BLaER1 treated with 17β-estradiol and CSF1 and Interleukin-3, amounts not matched to agents 10 nM and 100 nM (cell line): ENCODE measurements around the gene FKBP5.

Experiments used
- H3K27ac ChIP-seq, 11 experiments: shearing (Covaris generic); formaldehyde crosslinking; 2 replicates each; pipeline ENCODE4 v1.8.1; 2022
- H3K27me3 ChIP-seq, 11 experiments: shearing (Covaris generic); formaldehyde crosslinking; 2 replicates each; pipeline ENCODE4 v1.8.1; 2022
- H3K36me3 ChIP-seq, 11 experiments: shearing (Covaris generic); formaldehyde crosslinking; 2 replicates each; pipeline ENCODE4 v1.8.1; 2022
- H3K4me1 ChIP-seq, 10 experiments: shearing (Covaris generic); formaldehyde crosslinking; 2 replicates each; pipeline ENCODE4 v1.8.1; 2022
- H3K4me2 ChIP-seq, 11 experiments: shearing (Covaris generic); formaldehyde crosslinking; 2 replicates each; pipeline ENCODE4 v1.8.1; 2022
- H3K4me3 ChIP-seq, 10 experiments: shearing (Covaris generic); formaldehyde crosslinking; 2 replicates each; pipeline ENCODE4 v1.8.1; 2022
- H3K9ac ChIP-seq, 11 experiments: shearing (Covaris generic); formaldehyde crosslinking; 2 replicates each; pipeline ENCODE4 v1.8.1; 2022
- H3K9me3 ChIP-seq, 11 experiments: shearing (Covaris generic); formaldehyde crosslinking; replicated peaks in 1 of 11; 2 replicates each; pipeline ENCODE4 v1.8.1; 2022
- H4K20me1 ChIP-seq, 11 experiments: shearing (Covaris generic); formaldehyde crosslinking; 2 replicates each; pipeline ENCODE4 v1.8.1; 2022
- Cebpa-rat ChIP-seq, 11 experiments: shearing (Covaris generic); IDR thresholded peaks; 2 replicates each; pipeline ENCODE4 v1.8.1; 2022

The FKBP5 gene

DNA sequence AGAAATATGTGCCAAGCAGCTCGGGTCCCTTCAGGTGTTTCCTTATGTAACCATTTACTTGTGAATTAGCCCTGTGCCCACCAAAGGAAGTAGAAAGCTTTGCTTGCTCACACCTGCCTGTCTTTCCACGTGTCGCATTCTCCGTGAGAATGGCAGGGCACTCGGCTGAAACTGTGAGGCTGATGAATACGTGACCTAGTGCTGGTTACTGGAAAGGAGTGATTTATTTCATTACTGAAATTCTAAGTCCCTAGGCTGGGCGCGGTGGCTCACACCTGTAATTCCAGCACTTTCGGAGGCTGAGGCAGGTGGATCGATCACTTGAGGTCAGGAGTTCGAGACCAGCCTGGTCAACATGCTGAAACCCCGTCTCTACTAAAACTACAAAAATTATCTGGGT, 130.1 kb downstream of the FKBP5 start:
- peaks cover 5 to 51% (median 34%) of the 10 kb centered on the region in 10 experiments; a peak in 17 of 20 replicates for H3K4me1 ChIP-seq
- no peak overlapping the region for H3K27ac ChIP-seq
- H4K20me1 ChIP-seq, result no peaks in the 10 kb centered on the region
- no peaks in the 10 kb centered on the region; a peak in 1 of 22 replicates for H3K27me3 ChIP-seq
- TF ChIP-seq Cebpa-rat (IDR thresholded peaks at IDR 0.05), result no peak
- no peaks in the 10 kb centered on the region for H3K36me3 ChIP-seq
- H3K9me3 ChIP-seq, result no peaks in the 10 kb centered on the region
- H3K9ac ChIP-seq, result no peak overlapping the region
- H3K4me3 ChIP-seq, result no peak overlapping the region
- H3K4me2 ChIP-seq, result peak overlapping the region in 7 of 11 experiments; percentile 44 to 84 (median 71); a peak in 12 of 22 replicates

DNA sequence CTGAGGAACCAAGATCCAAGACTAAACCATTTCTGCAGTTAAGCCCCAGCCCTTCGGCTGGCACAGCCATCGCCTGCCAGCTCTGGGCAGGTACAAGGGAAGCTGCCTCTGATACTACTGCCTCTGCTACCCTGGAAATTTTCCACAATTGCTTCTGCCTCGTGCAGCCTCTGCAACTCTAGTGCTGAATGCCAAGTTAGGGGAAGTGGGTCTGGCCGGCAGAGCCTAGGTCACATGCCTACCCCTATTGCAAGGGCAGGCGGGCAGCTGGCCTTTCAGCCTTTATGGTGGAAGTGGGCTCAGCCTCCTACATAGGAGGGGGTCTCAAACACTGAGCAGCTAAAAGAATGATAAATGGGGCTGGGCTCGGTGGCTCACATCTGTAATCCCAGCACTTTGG, 131.5 kb downstream of the FKBP5 start:
- no peak overlapping the region for H3K9ac ChIP-seq
- H3K4me1 ChIP-seq, result peaks cover 3 to 43% (median 28%) of the 10 kb centered on the region in 10 experiments; a peak in 17 of 20 replicates
- H3K4me3 ChIP-seq, result no peak overlapping the region
- H3K27me3 ChIP-seq, result no peaks in the 10 kb centered on the region; a peak in 1 of 22 replicates
- H3K4me2 ChIP-seq, result no peak overlapping the region
- no peak for TF ChIP-seq Cebpa-rat (IDR thresholded peaks at IDR 0.05)
- H3K9me3 ChIP-seq, result peaks cover 0 to 4% (median 0%) of the 10 kb centered on the region in 11 experiments; a peak in 1 of 22 replicates
- H3K36me3 ChIP-seq, result no peaks in the 10 kb centered on the region
- H4K20me1 ChIP-seq, result no peaks in the 10 kb centered on the region
- H3K27ac ChIP-seq, result no peak overlapping the region

DNA sequence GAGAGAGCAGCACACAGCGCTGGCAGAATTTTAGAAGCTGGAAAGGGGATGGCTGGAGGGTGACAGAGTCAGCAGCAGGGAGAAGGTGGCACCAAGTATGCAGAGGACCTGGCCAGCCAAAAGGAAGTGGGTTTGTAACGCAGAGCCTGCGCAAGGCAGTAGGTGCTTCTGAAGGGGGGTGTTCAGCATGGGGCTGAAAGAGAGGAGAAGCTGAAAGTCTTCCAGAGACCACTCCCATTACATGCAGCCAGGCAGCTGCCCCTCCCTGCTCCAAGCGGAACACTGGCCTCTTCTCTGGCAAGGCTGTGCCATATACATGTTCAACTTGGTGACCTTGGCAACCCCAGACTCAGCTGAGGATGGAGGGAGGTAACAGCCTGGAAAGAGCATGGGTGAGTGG, 133.9 kb downstream of the FKBP5 start:
- Histone ChIP-seq H3K9me3 (peaks cover 11 to 25% (median 19%) of the 10 kb centered on the region in 11 experiments), H3K36me3 (no peaks in the 10 kb centered on the region), H3K4me1 (peaks cover 0 to 21% (median 16%) of the 10 kb centered on the region in 10 experiments; a peak in 15 of 20 replicates), H3K27ac (no peak overlapping the region), H3K4me3 (no peak overlapping the region), H3K4me2 (no peak overlapping the region), H3K9ac (no peak overlapping the region), H4K20me1 (no peaks in the 10 kb centered on the region), H3K27me3 (no peaks in the 10 kb centered on the region; a peak in 1 of 22 replicates)
- no peak for TF ChIP-seq Cebpa-rat (IDR thresholded peaks at IDR 0.05)

DNA sequence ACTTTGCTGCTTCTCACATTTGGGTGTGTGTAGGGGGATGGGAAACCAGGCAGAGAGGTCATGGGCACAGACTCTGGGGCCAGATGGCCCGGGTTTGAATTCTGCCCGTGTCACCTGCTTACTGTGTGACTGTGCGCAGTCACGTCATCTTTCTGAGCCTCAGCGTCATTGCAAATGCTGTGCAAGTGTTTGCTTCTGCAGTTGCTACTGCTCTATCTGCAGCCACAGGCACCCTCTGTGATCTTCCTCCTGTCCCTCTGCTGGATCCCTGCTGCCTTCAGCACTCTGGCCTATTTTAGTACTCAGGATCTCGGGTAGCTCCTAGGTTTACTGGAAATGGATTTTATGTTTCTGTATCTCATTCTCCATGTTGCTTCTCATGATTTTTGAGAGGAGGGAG, 135.4 kb downstream of the FKBP5 start:
- Histone ChIP-seq H3K9me3 (peaks cover 18 to 31% (median 23%) of the 10 kb centered on the region in 11 experiments), H3K27me3 (no peaks in the 10 kb centered on the region; a peak in 1 of 22 replicates), H3K27ac (no peak overlapping the region), H3K4me1 (peaks cover 0 to 6% (median 2%) of the 10 kb centered on the region in 10 experiments; a peak in 11 of 20 replicates), H3K4me2 (no peak overlapping the region), H3K36me3 (no peaks in the 10 kb centered on the region), H3K4me3 (no peak overlapping the region), H4K20me1 (no peaks in the 10 kb centered on the region), H3K9ac (no peak overlapping the region)
- no peak for TF ChIP-seq Cebpa-rat (IDR thresholded peaks at IDR 0.05)

DNA sequence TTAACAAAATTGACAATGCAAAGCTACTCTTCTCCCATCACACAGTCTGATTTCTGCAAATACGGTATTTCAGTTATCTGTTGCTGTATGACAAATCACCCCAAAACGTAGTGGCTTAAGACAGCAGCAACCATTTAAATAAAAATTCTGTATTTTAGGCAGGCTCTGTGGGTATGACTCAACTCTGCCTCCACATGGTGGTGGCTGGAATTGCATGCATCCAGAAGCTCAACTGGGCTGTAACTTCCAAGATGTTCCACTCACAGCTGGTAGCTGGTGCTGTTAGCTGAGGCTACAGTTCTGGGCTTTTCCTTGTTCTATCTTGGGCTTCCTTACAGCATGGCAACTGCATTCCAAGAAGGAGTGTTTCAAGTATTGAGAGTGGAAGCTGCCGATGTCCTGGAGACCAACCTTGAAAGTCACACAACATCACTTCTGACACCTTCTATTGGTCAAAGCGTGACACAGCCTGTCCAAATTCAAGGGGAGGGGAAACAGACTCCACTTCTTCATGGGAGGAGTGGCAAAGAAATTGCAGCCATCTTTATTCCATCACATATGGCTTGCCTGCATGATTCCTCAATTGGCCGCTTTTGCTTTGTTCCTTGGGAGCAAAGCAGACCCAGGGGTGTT, 136.3 kb downstream of the FKBP5 start:
- Histone ChIP-seq H3K27ac (no peak overlapping the region), H4K20me1 (no peaks in the 10 kb centered on the region), H3K4me2 (no peak overlapping the region), H3K4me1 (no peaks in the 10 kb centered on the region), H3K27me3 (no peaks in the 10 kb centered on the region), H3K36me3 (no peaks in the 10 kb centered on the region), H3K4me3 (no peak overlapping the region), H3K9ac (no peak overlapping the region), H3K9me3 (peaks cover 18 to 31% (median 23%) of the 10 kb centered on the region in 11 experiments)
- TF ChIP-seq Cebpa-rat (IDR thresholded peaks at IDR 0.05), result no peak

DNA sequence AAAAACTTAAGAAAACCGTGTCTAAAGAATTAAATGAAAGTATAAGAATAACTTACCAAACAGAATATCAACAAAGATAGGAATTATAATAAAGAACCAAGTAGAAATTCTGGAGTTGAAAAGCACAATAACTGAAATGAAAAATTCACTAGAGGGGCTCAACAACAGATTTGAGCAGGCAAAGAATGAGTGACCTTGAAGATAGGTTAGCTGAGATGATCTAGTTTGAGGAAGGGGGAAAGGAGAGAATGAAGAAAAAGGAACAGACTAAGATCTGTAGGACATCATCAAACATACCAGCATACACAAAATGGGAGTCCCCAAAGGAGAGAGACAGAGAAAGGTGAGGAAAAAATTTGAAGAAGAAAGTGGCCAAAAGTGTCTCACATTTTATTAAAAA, 138.3 kb downstream of the FKBP5 start:
- Histone ChIP-seq H3K4me1 (no peaks in the 10 kb centered on the region), H3K36me3 (no peaks in the 10 kb centered on the region), H3K4me2 (no peak overlapping the region), H3K27me3 (no peaks in the 10 kb centered on the region), H4K20me1 (no peaks in the 10 kb centered on the region), H3K27ac (no peak overlapping the region), H3K9ac (no peak overlapping the region), H3K9me3 (peaks cover 18 to 31% (median 23%) of the 10 kb centered on the region in 11 experiments), H3K4me3 (no peak overlapping the region)
- no peak for TF ChIP-seq Cebpa-rat (IDR thresholded peaks at IDR 0.05)

DNA sequence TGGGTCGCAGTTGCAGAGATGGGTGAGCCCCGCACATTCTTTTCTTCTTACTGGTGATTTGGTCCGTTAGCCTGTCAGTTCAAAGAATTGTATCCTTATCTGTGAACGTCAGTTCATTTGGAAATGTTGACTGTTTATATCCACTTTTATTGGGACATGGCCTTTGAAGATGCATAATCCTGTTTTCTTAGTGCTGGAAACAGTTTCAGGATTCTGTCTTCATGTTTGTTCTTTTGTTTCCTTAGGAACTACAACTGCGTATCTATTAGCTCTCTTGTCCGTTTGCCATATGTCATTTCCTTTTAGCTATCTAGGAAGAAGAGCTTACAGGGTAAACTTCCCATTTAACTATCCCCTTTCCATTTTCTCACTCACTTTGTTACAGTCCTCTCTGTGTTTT, 141.0 kb downstream of the FKBP5 start:
- Histone ChIP-seq H3K36me3 (no peaks in the 10 kb centered on the region), H3K4me3 (no peak overlapping the region)

DNA sequence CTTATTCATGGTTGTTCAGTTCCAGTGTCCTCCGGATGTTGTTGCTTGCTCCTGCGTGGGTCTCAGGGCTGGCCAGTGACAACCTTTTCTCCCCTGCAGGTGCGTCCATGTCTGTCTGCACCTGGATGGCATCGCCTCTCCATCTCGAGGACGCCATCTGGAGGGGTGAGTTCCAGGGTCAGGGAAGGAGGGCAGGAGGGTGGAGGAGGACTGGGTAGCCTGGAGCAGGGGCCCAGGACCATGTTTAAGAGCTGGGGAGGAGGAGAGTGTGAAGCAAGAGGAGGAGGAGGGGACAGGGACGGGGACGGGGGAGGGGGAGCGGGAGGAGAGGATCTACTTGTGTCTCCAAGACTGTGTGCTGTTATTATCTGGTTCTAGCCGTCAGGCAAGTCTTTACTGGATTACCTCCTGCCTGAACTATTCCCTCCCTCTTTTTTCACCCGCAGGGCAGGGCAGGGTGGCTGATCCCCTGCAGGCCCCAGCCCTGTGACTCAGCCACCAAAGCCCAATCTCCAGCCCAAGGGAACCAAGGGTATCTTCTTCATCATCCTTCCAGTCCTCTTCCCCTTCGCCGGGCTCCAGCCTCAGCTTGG, 143.8 kb downstream of the FKBP5 start:
- Histone ChIP-seq H3K4me1 (peaks cover 0 to 6% (median 2%) of the 10 kb centered on the region in 10 experiments; a peak in 3 of 20 replicates), H3K27ac (no peak overlapping the region), H3K4me2 (no peak overlapping the region), H3K4me3 (no peak overlapping the region), H4K20me1 (no peaks in the 10 kb centered on the region), H3K9ac (no peak overlapping the region), H3K27me3 (no peaks in the 10 kb centered on the region), H3K36me3 (no peaks in the 10 kb centered on the region), H3K9me3 (peaks cover 4 to 16% (median 14%) of the 10 kb centered on the region in 11 experiments)
- no peak for TF ChIP-seq Cebpa-rat (IDR thresholded peaks at IDR 0.05)

More for the DNA sequence above, 141.0 kb downstream of the FKBP5 start:
- no peaks in the 10 kb centered on the region for H3K27me3 ChIP-seq
- H3K9ac ChIP-seq, result no peak overlapping the region
- peaks cover 18 to 31% (median 23%) of the 10 kb centered on the region in 11 experiments for H3K9me3 ChIP-seq
- no peaks in the 10 kb centered on the region for H4K20me1 ChIP-seq
- no peak overlapping the region for H3K27ac ChIP-seq
- H3K4me1 ChIP-seq, result peaks cover 0 to 6% (median 2%) of the 10 kb centered on the region in 10 experiments; a peak in 3 of 20 replicates
- TF ChIP-seq Cebpa-rat (IDR thresholded peaks at IDR 0.05), result no peak
- no peak overlapping the region for H3K4me2 ChIP-seq

DNA sequence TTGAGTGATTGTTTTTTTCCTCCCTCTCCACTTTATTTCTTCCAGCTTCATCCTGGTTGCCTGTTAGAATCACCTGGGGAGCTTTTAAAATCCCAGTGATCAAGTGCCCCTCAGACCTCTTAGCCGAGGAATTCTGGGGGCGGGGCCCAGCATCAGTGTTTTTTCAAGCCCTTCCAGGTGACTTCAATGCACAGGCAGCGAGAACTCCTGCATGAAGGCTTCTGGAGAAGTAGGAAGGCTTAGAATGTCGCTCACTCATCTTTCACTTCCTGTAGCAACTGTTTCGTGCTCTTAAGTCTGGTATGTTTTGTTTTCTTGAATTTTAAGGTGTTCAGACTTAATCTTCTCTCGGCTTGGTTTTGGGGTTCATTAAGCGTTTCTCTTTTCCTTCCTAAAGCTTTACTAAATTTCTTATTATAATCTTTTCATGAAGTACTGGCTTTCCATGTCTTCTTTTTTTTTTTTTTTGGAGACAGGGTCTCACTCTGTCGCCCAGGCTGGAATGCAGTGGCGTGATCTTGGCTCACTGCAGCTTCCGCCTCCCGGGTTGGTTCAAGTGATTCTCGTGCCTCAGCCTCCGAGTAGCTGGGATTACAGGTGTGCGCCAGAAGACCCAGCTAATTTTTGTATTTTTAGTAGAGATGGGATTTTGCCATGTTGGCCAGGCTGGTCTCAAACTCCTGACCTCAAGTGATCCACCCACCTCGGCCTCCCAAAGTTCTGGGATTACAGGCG, 145.1 kb downstream of the FKBP5 start:
- peaks cover 0 to 13% (median 9%) of the 10 kb centered on the region in 11 experiments; a peak in 14 of 22 replicates for H3K9me3 ChIP-seq
- H3K27ac ChIP-seq, result no peak overlapping the region
- TF ChIP-seq Cebpa-rat (IDR thresholded peaks at IDR 0.05), result no peak
- H3K9ac ChIP-seq, result no peak overlapping the region
- H3K4me3 ChIP-seq, result no peak overlapping the region
- H3K36me3 ChIP-seq, result no peaks in the 10 kb centered on the region
- H3K4me2 ChIP-seq, result peak overlapping the region in 1 of 11 experiments; percentile 0; a peak in 1 of 22 replicates
- H3K4me1 ChIP-seq, result peaks cover 0 to 6% (median 2%) of the 10 kb centered on the region in 10 experiments; a peak in 3 of 20 replicates
- H4K20me1 ChIP-seq, result no peaks in the 10 kb centered on the region
- no peaks in the 10 kb centered on the region for H3K27me3 ChIP-seq
